HG02623 (cell line): ENCODE measurements around the gene OBP2B.
"Not testable (repeated sequence)": the region's sequence is repeated elsewhere in the genome, so short reads cannot be mapped to it uniquely, and the experiment has no call there.

ENCODE experiments used
- ATAC-seq: cut with Tn5 transposase; IDR thresholded peaks from one replicate; pipeline ENCODE4 v1.9.1; 2021; ENCODE audit warnings: moderate library complexity; ENCODE audit not compliant: unreplicated experiment

The OBP2B gene

GRCh38 chr9:133238851-133239532 is 29.9 kb upstream of the OBP2B start:
- ATAC-seq: no peak

- no peak for ATAC-seq
Measured at GRCh38 chr9:133238272-133238850, 29.3 kb upstream of the OBP2B start.

DNA sequence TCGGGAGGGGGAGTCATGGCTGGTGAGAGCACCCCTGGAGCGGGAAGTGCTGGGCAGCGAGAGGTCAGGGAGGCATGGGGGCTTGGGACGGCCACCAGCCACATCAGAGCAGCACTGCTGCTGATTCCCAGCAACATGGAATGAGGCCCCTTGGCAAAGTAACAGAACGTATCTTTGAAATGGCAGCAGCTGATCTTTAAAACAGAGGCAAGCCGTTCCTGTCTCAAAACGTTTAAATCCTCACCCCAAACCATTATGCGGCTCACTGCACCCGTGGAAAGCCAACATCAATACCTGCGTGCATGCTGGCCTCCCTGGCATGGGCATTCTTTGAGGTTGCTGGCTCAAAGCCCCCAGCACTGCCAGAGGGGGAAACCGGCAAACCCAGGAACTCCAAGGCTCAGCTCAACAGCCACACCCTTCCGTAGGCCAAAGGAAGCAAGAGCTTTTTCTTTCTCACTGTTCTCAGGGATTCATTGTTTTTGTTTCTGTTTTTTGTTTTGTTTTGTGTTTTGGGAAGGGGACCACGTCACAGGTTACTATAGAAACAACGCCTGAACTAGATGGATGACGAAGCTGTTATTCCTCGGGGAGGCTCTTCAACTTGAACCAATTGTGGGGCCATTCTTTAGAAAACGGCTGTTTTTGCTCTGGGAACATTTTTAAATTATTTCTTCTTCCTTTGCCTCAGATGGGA is 28.1 kb upstream of the OBP2B start:
- ATAC-seq: no peak

- not testable (repeated sequence) for ATAC-seq
Measured at GRCh38 chr9:133236291-133237034, 27.4 kb upstream of the OBP2B start.

DNA sequence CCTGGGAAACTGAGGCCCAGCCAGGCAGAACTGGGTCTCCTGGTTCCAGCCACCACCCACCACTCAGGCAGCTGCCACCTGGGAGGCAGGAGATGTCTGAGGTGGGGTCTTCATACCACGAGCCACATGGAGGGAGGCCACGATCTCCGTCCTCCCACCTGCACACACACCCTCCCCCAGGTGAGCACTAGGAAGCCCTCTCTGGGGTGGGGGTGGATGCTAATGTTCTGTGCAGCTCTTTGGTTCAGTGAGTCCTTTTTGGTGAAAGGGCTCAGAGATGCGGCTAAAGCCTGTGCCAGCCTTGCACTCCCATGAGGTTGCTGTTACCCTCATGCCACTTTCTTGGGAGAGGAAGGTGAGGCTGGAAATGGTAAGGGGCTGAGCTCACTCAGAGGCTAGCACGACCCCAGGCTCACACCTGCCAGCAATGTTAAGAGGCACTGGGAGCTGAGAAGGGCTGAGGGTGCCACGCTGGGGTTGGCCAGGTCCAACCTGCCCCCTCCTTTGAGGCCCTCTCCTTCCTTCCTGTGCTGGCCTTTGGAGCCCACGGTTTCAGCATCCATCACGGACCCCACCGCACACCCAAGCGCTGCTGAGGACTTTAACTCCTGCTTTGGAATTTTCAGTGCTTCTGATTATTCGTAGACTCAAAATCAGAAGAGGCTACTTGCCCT is 26.6 kb upstream of the OBP2B start:
- no peak for ATAC-seq

- no peak for ATAC-seq
Measured at GRCh38 chr9:133234577-133235322, 25.7 kb upstream of the OBP2B start.

DNA sequence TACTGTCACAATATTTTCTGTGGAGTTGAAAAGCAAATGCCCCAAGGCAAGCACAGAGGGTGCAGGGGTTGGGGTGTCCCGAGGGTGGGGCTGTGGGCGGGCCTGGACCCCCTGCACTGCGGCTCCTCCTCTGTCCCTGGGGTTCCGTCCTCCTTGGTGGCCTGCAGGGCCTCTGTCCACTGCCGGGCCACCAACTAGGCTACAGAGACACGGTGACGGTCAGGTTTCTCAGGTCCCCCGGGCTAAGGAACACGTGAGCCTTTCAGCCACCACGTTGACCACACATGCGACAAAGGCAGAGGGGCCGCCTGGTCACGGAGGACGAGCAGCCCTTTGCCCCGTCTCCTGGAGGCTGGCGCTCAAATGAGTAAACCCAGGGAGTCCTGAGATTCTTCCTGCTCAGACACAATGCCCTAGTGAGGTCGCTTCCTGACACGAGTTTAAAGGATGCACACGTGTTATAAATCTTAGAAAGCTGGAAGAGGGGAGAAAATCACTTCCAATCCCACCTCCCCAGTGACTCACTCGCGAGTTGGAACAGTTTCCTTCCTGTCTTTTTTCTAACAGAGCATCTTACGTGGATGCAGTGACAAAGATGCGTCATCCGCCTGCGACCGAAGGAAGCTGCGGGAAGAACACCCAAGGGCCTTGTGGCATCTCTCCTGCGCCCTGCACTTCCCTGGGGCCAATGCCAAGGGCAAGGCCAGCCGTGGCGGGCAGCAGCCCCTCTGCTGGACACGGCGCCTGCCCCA is 24.8 kb upstream of the OBP2B start:
- no peak for ATAC-seq

- ATAC-seq: not testable (repeated sequence)
Measured at GRCh38 chr9:133231934-133232568, 23.0 kb upstream of the OBP2B start.

GRCh38 chr9:133230514-133230913 is 21.5 kb upstream of the OBP2B start:
- ATAC-seq: not testable (repeated sequence)

DNA sequence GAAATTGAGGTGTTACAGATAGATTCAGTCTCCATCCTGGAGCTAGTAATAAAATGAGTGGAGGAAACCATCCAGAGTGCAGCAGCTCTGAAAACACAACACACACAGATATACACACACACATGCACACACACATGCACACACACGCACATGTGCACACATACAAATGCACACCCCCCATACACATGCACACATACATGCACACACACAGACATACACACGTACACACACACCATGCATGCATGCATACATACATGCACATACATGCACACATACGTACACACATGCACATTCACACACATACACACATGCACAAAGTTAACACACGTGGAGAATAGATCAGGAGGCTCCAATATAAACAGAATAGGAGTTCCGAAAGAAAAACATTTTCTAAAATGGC is 21.0 kb upstream of the OBP2B start:
- ATAC-seq: no peak

DNA sequence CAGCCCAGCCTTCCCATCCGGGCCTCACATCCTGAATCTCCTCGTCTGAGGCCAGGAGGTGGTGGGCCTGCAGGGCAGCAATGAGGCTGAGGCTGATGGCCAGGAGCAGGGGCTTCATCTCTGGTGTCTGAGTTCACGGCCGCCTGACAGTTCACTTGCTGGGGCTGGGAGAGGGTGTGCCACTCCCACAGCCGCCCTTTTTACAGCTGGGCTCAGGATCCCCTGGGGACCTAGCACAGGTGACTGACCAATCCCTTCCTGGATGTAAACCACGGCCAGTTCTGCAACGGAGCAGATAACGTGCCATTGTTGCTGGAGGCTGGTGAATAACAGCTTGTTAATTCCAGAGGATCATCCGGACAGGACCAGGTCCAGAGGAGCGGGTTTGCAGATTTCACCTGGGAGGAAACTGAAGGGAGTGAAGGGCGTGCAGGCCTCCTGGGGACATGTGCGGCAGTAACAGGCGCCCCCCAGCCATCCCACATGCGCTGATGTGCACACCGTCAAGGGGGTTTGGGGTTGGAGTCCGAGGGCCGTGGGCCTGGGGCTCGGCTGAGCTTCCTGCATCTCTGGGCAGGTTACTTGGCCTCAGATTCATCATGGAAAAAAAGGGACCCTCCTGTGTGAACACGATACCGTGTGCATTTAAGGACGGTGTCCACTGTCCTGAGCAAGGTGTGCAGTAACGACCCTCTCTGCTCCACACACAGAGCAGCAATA is 19.6 kb upstream of the OBP2B start:
- ATAC-seq: not testable (repeated sequence)

DNA sequence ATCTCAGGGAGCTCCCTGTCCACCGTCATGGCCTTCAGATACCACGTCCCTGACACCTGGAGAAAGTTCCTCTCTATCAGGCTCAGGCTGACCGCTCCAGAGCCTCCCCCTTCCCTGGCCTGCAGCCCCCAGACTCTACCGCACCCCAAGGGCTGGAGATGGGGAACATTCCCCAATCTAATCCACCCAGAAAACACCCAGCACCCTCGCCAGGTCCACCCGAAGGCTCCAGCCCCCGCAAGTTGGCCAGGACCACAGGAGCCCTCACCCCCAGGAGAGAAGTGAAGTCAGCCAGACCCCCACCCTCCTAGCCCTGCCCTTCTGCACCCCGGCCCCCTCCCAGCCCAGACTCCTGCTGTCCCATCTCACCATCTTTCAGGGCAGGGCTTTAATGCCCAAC is 18.9 kb upstream of the OBP2B start:
- not testable (repeated sequence) for ATAC-seq

GRCh38 chr9:133227242-133227860 is 18.3 kb upstream of the OBP2B start:
- no peak for ATAC-seq

- no peak for ATAC-seq
Measured at GRCh38 chr9:133226219-133227171, 17.4 kb upstream of the OBP2B start.

- no peak for ATAC-seq
Measured at GRCh38 chr9:133225171-133226011, 16.3 kb upstream of the OBP2B start.

- ATAC-seq: no peak
Measured at GRCh38 chr9:133224762-133225161, 15.7 kb upstream of the OBP2B start.
